HepG2 (cell line): ENCODE results near the gene MBTPS1. TPM values are rescaled to one million over a fixed set of nuclear protein-coding genes. Genes with fewer than 3 reads are reported as not detected.

ENCODE experiments used
- ATAC-seq: fragments of 200-7000 bp; cut with Tn5 transposase; 3 replicates; pipeline ENCODE4 v1.9.1; 2020; ENCODE audit warnings: mild to moderate bottlenecking, moderate library complexity
- BruUV-seq: library from RNA; stranded (reverse); fragments of 400-500 nt; replicated peaks from 2 replicates; lab custom pipeline; 2021; lab: Mats Ljungman, UMichigan
- CTCF ChIA-PET: fragments of 300-600 bp; formaldehyde crosslinking; extraction: SDS; loops from one replicate; lab custom pipeline; 2021; ENCODE audit warnings: low total read pairs, inconsistent platforms, low intra/inter-chr PET ratio; lab: Yijun Ruan, JAX
- POLR2A ChIA-PET: fragments of 350-600 bp; sonication (Branson Sonifier 250); formaldehyde crosslinking; loops from one replicate; lab custom pipeline; 2020; ENCODE audit warnings: antibody characterized with exemption, inconsistent platforms; lab: Yijun Ruan, JAX
- DNase-seq: peaks from one replicate; pipeline ENCODE4 v3.0.0-alpha.2; 2015; ENCODE audit warnings: low spot score
- FAIRE-seq: peaks from 3 replicates; lab custom pipeline; 2011; peaks lifted over from hg19 to GRCh38; lab: Jason Lieb, UNC
- H2AFZ ChIP-seq: one replicate; pipeline ENCODE4 v1.6.1; 2011; ENCODE audit warnings: low read length, inconsistent platforms
- H3K27ac ChIP-seq: fragments of 300-600 bp; 3 replicates; pipeline ENCODE4 v1.8.0; 2011; ENCODE audit warnings: mixed run types, mild to moderate bottlenecking, mixed read lengths, low read length, inconsistent platforms; ENCODE audit not compliant: insufficient read depth; ENCODE audit errors: extremely low read length
- H3K27me3 ChIP-seq, 2 experiments: fragments of 200-600 bp in 1 of 2; 2 replicates in 1 of 2; 3 replicates in 1 of 2; pipeline versions ENCODE4 v1.6.0 to v1.8.0; 2011; ENCODE audit warnings: low read length in 2 of 2, mild to moderate bottlenecking in 2 of 2, moderate library complexity in 2 of 2, inconsistent platforms in 1 of 2; ENCODE audit not compliant: insufficient read depth in 2 of 2, control insufficient read depth in 1 of 2
- H3K36me3 ChIP-seq, 2 experiments: fragments of 200-600 bp in 1 of 2; replicated peaks in 1 of 2; 2 replicates in 1 of 2; 3 replicates in 1 of 2; pipeline versions ENCODE4 v1.5.1 to v1.8.0; 2011; ENCODE audit warnings: low read length in 2 of 2, inconsistent platforms in 1 of 2; ENCODE audit not compliant: insufficient read depth in 2 of 2, control insufficient read depth in 1 of 2
- H3K4me1 ChIP-seq: 2 replicates; pipeline ENCODE4 v1.5.1; 2012; ENCODE audit warnings: low read length, inconsistent platforms; ENCODE audit not compliant: insufficient read depth
- H3K4me2 ChIP-seq: 2 replicates; pipeline ENCODE4 v1.6.0; 2011; ENCODE audit warnings: low read depth, low read length, inconsistent platforms
- H3K4me3 ChIP-seq, 3 experiments: fragments of 200-600 bp in 1 of 3; sonication (generic), shearing (Covaris generic) in 1 of 3; replicated peaks in 1 of 3; 2 replicates each; pipeline ENCODE4 v1.5.1; 2011 to 2016; ENCODE audit warnings: low read length in 3 of 3, inconsistent platforms in 2 of 3, low read depth in 2 of 3, mild to moderate bottlenecking in 2 of 3, control low read depth in 1 of 3, mixed read lengths in 1 of 3; ENCODE audit not compliant: insufficient read depth in 1 of 3
- H3K79me2 ChIP-seq: one replicate; pipeline ENCODE4 v1.6.1; 2011; ENCODE audit warnings: low read length, inconsistent platforms; ENCODE audit not compliant: insufficient read depth
- H3K9ac ChIP-seq: 2 replicates; pipeline ENCODE4 v1.6.0; 2011; ENCODE audit warnings: mild to moderate bottlenecking, low read depth, low read length, inconsistent platforms; ENCODE audit not compliant: insufficient read depth
- H3K9me3 ChIP-seq: 2 replicates; pipeline ENCODE4 v1.5.1; 2012; ENCODE audit warnings: mild to moderate bottlenecking, low read length
- H4K20me1 ChIP-seq: 2 replicates; pipeline ENCODE4 v1.6.0; 2011; ENCODE audit warnings: inconsistent platforms, mild to moderate bottlenecking, low read length, moderate library complexity; ENCODE audit not compliant: insufficient read depth
- ARID2 ChIP-seq: sonication (generic); formaldehyde crosslinking; IDR thresholded peaks from 2 replicates; pipeline ENCODE4 v1.8.1; 2022; ENCODE audit warnings: mild to moderate bottlenecking, missing genetic modification reagents, borderline replicate concordance
- ATF7-NPFF ChIP-seq: sonication (generic); formaldehyde crosslinking; IDR thresholded peaks from 2 replicates; pipeline ENCODE4 v1.8.1; 2023; ENCODE audit warnings: mild to moderate bottlenecking, low read depth, missing genetic modification reagents, moderate library complexity
- GFI1 ChIP-seq: sonication (generic); formaldehyde crosslinking; IDR thresholded peaks from 2 replicates; pipeline ENCODE4 v1.5.0; 2020; ENCODE audit warnings: missing genetic modification reagents, mild to moderate bottlenecking, borderline replicate concordance
- MYNN ChIP-seq: sonication (generic); formaldehyde crosslinking; IDR thresholded peaks from 2 replicates; pipeline ENCODE4 v1.4.0; 2020; ENCODE audit warnings: mild to moderate bottlenecking, low read depth, missing genetic modification reagents
- NONO ChIP-seq, 2 experiments: fragments of 450-650 bp in 1 of 2; sonication (generic) in 1 of 2; formaldehyde crosslinking in 1 of 2; IDR thresholded peaks in 1 of 2; conservative IDR thresholded peaks in 1 of 2; 2 replicates each; pipeline versions ENCODE4 v1.6.1 to v1.8.0; 2017 to 2022; ENCODE audit warnings: mild to moderate bottlenecking in 1 of 2, missing genetic modification reagents in 1 of 2, moderate library complexity in 1 of 2
- SALL2 ChIP-seq: sonication (generic); formaldehyde crosslinking; IDR thresholded peaks from 2 replicates; pipeline ENCODE4 v1.8.1; 2023; ENCODE audit warnings: mild to moderate bottlenecking, missing genetic modification reagents, inconsistent platforms
- ZFP91 ChIP-seq: sonication (generic); formaldehyde crosslinking; IDR thresholded peaks from 2 replicates; pipeline ENCODE4 v1.9.0; 2022; ENCODE audit warnings: missing genetic modification reagents, mild to moderate bottlenecking, borderline replicate concordance
- ZNF451 ChIP-seq: sonication (generic); formaldehyde crosslinking; IDR thresholded peaks from 2 replicates; pipeline ENCODE4 v1.5.0; 2020; ENCODE audit warnings: mild to moderate bottlenecking, missing genetic modification reagents
- ZNF562 ChIP-seq: sonication (generic); formaldehyde crosslinking; IDR thresholded peaks from 2 replicates; pipeline ENCODE4 v1.8.0; 2022; ENCODE audit warnings: missing genetic modification reagents, borderline replicate concordance
- WGBS: methylation state at CpG from one replicate; pipeline ENCODE4 v1.1.6; 2017; ENCODE audit warnings: low lambda C conversion rate; 5-methylcytosine and 5-hydroxymethylcytosine counted together
- in situ Hi-C: cut with HindIII; loops from 2 replicates; pipeline ENCODE4 v1.10.0; 2017; ENCODE audit warnings: low pct_unique_long_range_greater_than_20kb; ENCODE audit not compliant: extremely low pct_ligation_motif_present
- intact Hi-C: fragments of 100-400 bp; cut with micrococcal nuclease; formaldehyde crosslinking; loops from one replicate; pipeline ENCODE4 v1.10.0; 2022; ENCODE audit not compliant: unreplicated experiment
- polyA plus RNA-seq, 8 experiments: library from polyadenylated mRNA; depleted of rRNA in 3 of 8; stranded (reverse) in 7 of 8; unstranded in 1 of 8; fragments of >200 nt; fragmentation: Illumina TruSeq in 4 of 8; extraction: Trizol in 4 of 8; gene quantifications; 2 replicates each; pipeline versions ENCODE4 v1.2.1 to v1.2.3, GENCODE V29; 2011 to 2016; ENCODE audit warnings: low read depth in 4 of 8, missing spikeins in 1 of 8, mixed read lengths in 1 of 8; ENCODE audit not compliant: insufficient read depth in 1 of 8
- total RNA-seq, 5 experiments: library from RNA; depleted of rRNA; stranded (reverse); fragments of >200 nt; fragmentation: Illumina TruSeq; extraction: Trizol; gene quantifications; 2 replicates each; pipeline ENCODE4 v1.2.3, GENCODE V29; 2016; ENCODE audit warnings: low read depth in 1 of 5
- TF ChIP-seq, protein P1 (sequence below): IDR thresholded peaks from 2 replicates; pipeline ENCODE4 v1.6.1; 2012; ENCODE audit warnings: low read length, improper control_type of control experiment
- TF ChIP-seq, protein P2 (sequence below): sonication (generic); formaldehyde crosslinking; IDR thresholded peaks from 2 replicates; pipeline ENCODE4 v1.5.1; 2020; ENCODE audit warnings: mild to moderate bottlenecking, missing genetic modification reagents, moderate library complexity

Gene MBTPS1
- total and polyA plus RNA-seq, 2 of the 13 experiments (the other 11 are each of a cell fraction or from before 2014, with no cell fraction given) = 56.7 to 91.3 TPM

DNA sequence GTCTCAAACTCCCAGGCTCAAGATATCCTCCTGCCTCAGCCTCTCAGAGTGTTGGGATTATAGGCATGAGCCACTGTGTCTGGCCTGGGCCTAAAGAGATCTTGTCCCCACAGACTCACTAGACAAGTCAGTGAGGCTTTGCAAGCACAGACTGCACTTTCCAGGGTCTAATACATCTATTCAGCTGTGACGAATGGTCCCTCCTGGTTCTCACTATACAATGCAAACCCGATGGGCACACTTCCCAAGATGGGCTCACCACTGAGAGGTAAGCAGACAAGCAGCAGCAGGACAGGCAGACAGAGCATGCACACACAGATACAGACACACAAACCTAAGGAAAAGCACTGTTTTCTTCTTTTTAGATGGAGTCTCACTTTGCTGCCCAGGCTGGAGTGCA lies 8.8 kb downstream of the MBTPS1 start:
- DNase-seq (no peak), ATAC-seq (no peak), FAIRE-seq (no peak)
- WGBS = 93% methylated on average over 2 of the region's 2 CpGs
- Histone ChIP-seq H3K79me2 (peaks cover 94% of the 10 kb centered on the region), H3K36me3 (peaks cover 21 to 37% of the 10 kb centered on the region in 2 experiments), H3K9ac (no peak overlapping the region), H3K27me3 (no peaks in the 10 kb centered on the region), H2AFZ (no peak overlapping the region), H3K4me1 (peaks cover 11% of the 10 kb centered on the region; the same call in 1 of the 2 replicates), H3K27ac (no peak overlapping the region), H3K4me2 (no peak overlapping the region), H4K20me1 (peaks cover 10% of the 10 kb centered on the region; the same call in 1 of the 2 replicates), H3K9me3 (no peaks in the 10 kb centered on the region), H3K4me3 (no peak overlapping the region)
- ChIA-PET CTCF (no interaction called here), POLR2A (interaction anchor here (1.3 to 4.7 kb wide), 2 partner anchors 9 to 31 kb away, joined by 3 to 16 read pairs; partner anchors contain the start of gene MBTPS1)
- in situ Hi-C loops = no loop called here
- TF ChIP-seq ZNF562 (CRISPR knock-in tag) = no peak
- TF ChIP-seq NONO (IDR thresholded peaks at IDR 0.05) = no peak
- no peak for TF ChIP-seq NONO (CRISPR knock-in tag; conservative IDR thresholded peaks at IDR 0.05)
- TF ChIP-seq, protein P1, sequence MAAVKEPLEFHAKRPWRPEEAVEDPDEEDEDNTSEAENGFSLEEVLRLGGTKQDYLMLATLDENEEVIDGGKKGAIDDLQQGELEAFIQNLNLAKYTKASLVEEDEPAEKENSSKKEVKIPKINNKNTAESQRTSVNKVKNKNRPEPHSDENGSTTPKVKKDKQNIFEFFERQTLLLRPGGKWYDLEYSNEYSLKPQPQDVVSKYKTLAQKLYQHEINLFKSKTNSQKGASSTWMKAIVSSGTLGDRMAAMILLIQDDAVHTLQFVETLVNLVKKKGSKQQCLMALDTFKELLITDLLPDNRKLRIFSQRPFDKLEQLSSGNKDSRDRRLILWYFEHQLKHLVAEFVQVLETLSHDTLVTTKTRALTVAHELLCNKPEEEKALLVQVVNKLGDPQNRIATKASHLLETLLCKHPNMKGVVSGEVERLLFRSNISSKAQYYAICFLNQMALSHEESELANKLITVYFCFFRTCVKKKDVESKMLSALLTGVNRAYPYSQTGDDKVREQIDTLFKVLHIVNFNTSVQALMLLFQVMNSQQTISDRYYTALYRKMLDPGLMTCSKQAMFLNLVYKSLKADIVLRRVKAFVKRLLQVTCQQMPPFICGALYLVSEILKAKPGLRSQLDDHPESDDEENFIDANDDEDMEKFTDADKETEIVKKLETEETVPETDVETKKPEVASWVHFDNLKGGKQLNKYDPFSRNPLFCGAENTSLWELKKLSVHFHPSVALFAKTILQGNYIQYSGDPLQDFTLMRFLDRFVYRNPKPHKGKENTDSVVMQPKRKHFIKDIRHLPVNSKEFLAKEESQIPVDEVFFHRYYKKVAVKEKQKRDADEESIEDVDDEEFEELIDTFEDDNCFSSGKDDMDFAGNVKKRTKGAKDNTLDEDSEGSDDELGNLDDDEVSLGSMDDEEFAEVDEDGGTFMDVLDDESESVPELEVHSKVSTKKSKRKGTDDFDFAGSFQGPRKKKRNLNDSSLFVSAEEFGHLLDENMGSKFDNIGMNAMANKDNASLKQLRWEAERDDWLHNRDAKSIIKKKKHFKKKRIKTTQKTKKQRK = no peak
- TF ChIP-seq, protein P2, sequence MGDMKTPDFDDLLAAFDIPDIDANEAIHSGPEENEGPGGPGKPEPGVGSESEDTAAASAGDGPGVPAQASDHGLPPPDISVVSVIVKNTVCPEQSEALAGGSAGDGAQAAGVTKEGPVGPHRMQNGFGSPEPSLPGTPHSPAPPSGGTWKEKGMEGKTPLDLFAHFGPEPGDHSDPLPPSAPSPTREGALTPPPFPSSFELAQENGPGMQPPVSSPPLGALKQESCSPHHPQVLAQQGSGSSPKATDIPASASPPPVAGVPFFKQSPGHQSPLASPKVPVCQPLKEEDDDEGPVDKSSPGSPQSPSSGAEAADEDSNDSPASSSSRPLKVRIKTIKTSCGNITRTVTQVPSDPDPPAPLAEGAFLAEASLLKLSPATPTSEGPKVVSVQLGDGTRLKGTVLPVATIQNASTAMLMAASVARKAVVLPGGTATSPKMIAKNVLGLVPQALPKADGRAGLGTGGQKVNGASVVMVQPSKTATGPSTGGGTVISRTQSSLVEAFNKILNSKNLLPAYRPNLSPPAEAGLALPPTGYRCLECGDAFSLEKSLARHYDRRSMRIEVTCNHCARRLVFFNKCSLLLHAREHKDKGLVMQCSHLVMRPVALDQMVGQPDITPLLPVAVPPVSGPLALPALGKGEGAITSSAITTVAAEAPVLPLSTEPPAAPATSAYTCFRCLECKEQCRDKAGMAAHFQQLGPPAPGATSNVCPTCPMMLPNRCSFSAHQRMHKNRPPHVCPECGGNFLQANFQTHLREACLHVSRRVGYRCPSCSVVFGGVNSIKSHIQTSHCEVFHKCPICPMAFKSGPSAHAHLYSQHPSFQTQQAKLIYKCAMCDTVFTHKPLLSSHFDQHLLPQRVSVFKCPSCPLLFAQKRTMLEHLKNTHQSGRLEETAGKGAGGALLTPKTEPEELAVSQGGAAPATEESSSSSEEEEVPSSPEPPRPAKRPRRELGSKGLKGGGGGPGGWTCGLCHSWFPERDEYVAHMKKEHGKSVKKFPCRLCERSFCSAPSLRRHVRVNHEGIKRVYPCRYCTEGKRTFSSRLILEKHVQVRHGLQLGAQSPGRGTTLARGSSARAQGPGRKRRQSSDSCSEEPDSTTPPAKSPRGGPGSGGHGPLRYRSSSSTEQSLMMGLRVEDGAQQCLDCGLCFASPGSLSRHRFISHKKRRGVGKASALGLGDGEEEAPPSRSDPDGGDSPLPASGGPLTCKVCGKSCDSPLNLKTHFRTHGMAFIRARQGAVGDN (CRISPR knock-in tag) = no peak
- no peak for TF ChIP-seq ZFP91 (CRISPR knock-in tag)
- TF ChIP-seq SALL2 (CRISPR knock-in tag) = no peak
- TF ChIP-seq GFI1 (CRISPR knock-in tag) = no peak
- TF ChIP-seq MYNN = no peak
- TF ChIP-seq ZNF451 = no peak
- no peak for TF ChIP-seq ATF7-NPFF
- no peak for TF ChIP-seq ARID2 (CRISPR knock-in tag)
- intact Hi-C loops = no loop called here
- BruUV-seq = no TSS peak
